Stimulated activated naive B cell treated with anti-CD40 and anti-IgM and Interleukin-4, amounts not matched to agents 10 μg/mL and 1 μg/mL and 100 μg/mL, for 72 hours (primary cell): ENCODE results near the gene TMEM109.
A peak's percentile ranks its signal among the peaks of the same experiment; 100 is the strongest.

Experiments
- ATAC-seq, 2 donors: fragments of 150-1000 bp; cut with Tn5 transposase; replicated peaks; 2 replicates each; pipeline ENCODE4 v1.10.0; 2021; ENCODE audit warnings: moderate library complexity in 1 of 2
- DNase-seq: peaks from one replicate; pipeline ENCODE4 v3.0.0; 2021
- H3K27ac Mint-ChIP-seq: one replicate; pipeline ENCODE4 v1.8.0; 2022; ENCODE audit warnings: mild to moderate bottlenecking, mixed read lengths
- H3K27me3 Mint-ChIP-seq, 2 donors: one replicate each; pipeline ENCODE4 v1.8.0; 2022; ENCODE audit warnings: mixed read lengths in 2 of 2
- H3K36me3 Mint-ChIP-seq, 2 donors: one replicate each; pipeline ENCODE4 v1.8.0; 2022; ENCODE audit warnings: mixed read lengths in 2 of 2, mild to moderate bottlenecking in 1 of 2
- H3K4me1 Mint-ChIP-seq, 2 donors: one replicate each; pipeline ENCODE4 v1.8.0; 2022; ENCODE audit warnings: mixed read lengths in 2 of 2, mild to moderate bottlenecking in 1 of 2
- H3K4me3 Mint-ChIP-seq, 2 donors: one replicate each; pipeline ENCODE4 v1.8.0; 2022; ENCODE audit warnings: mild to moderate bottlenecking in 2 of 2, mixed read lengths in 2 of 2, moderate library complexity in 1 of 2
- H3K9me3 Mint-ChIP-seq, 2 donors: one replicate each; pipeline ENCODE4 v1.8.0; 2022; ENCODE audit warnings: mixed read lengths in 2 of 2, mild to moderate bottlenecking in 1 of 2

The TMEM109 gene

DNA sequence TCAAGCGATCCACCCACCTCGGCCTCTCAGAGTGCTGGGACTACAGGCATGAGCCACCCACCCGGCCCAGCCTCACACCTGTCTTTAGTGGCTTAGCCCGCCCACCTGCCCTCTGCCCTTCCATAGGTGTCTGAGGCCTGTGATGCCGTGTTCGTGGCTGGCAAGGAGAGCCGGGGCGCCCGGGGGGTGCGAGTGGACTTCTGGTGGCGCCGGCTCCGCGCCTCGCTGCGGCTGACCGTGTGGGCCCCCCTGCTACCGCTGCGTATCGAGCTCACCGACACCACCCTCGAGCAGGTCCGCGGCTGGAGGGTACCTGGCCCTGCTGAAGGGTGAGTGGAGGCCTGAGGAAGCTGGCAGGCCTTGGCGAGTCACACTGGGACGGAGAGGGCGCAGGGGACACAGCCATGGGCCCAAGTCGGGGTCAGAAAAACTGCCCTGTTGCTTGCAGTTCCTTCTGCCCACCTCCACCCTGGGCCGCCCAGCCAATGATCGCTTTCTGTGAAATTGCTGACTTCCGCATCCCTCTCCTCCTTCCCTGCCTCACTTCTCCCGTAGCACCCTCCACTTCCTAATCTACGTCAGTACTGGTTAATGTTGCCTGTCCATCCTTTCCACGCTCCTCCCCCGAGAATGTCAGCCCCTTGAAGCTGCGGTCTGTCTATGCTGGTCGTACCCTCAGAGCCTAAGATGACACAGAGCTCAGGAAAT lies 19.6 kb downstream of the TMEM109 start:
- H3K27me3 Mint-ChIP-seq = no peaks in the 10 kb centered on the region
- H3K4me3 Mint-ChIP-seq = peak overlapping the region; percentile 48 to 65
- H3K4me1 Mint-ChIP-seq = peaks cover 37 to 73% of the 10 kb centered on the region in 2 donors
- H3K9me3 Mint-ChIP-seq = no peaks in the 10 kb centered on the region
- DNase-seq (no peak), ATAC-seq (peak in 1 of 2 donors; percentile 3)
- peaks cover 22 to 29% of the 10 kb centered on the region in 2 donors for H3K36me3 Mint-ChIP-seq
- peak overlapping the region; percentile 84 for H3K27ac Mint-ChIP-seq

DNA sequence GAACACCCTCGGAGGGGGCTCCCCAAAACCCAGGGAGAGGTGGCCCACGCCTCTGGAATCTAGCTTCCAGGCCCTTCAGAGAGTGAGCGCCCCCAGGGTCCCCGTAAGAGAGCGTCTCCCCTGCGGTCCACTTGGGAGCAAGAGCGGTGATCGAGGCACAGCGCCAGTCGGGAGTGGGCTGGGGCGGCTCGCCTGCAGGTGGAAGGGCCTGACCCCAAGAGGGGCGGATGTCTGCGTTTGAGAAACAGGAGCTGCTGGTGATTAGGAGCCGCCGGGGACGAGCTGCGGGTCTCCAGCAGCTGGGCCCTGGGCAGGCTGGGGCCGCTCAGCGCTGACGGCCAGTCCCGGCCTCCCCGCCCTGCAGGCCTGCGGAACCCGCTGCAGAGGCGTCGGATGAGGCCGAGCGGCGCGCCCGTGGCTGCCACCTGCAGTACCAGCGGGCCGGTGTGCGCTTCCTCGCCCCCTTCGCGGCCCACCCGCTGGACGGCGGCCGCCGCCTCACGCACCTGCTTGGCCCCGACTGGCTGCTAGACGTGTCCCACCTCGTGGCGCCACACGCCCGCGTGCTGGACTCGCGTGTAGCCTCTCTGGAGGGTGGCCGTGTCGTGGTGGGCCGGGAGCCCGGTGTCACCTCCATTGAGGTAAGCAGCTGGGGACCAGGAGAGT lies 20.3 kb downstream of the TMEM109 start:
- Mint-ChIP-seq H3K9me3 (no peaks in the 10 kb centered on the region), H3K36me3 (peaks cover 25 to 36% of the 10 kb centered on the region in 2 donors), H3K27ac (peak overlapping the region; percentile 95), H3K27me3 (no peaks in the 10 kb centered on the region), H3K4me1 (peaks cover 38 to 78% of the 10 kb centered on the region in 2 donors), H3K4me3 (peak overlapping the region; percentile 48 to 65)
- no peak for DNase-seq
- ATAC-seq = no peak

DNA sequence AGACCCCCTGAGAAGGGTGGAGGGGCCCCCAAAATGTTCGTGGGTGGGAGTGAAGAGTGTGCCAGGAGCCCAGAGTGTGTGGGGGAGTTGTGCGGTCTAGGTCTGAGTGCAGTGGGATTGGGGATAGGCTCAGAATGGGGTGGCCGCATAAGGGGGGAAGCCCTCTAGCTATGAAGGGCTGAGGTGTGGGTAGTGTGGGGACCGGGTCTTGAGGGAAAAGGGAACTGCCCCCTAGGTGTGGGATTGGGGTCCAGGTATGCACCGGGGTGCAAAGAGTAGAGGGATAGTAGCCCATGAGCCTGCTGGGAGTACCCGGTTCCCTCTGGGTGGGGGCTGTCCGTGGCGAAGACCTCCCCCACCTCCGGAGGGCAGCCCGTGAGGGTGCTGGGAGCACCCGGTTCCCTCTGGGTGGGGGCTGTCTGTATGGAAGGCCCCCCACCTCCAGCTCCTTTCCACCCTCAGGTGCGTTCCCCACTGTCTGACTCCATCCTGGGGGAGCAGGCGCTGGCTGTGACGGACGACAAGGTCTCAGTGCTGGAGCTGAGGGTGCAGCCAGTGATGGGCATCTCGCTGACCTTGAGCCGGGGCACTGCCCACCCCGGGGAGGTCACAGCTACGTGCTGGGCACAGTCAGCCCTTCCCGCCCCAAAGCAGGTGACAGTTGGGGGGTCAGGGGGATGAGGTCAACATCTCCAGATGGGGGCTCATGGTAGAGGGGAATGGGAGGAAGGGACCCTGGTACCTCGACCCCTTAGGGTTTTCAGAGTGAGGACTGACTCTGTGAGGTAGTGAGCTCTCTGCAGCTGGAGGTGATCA lies 21.0 kb downstream of the TMEM109 start:
- Mint-ChIP-seq H3K27ac (peak overlapping the region; percentile 95), H3K36me3 (peaks cover 26 to 41% of the 10 kb centered on the region in 2 donors), H3K9me3 (no peaks in the 10 kb centered on the region), H3K4me1 (peaks cover 35 to 72% of the 10 kb centered on the region in 2 donors), H3K4me3 (peak overlapping the region; percentile 1 to 50), H3K27me3 (no peaks in the 10 kb centered on the region)
- DNase-seq (no peak), ATAC-seq (no peak)

DNA sequence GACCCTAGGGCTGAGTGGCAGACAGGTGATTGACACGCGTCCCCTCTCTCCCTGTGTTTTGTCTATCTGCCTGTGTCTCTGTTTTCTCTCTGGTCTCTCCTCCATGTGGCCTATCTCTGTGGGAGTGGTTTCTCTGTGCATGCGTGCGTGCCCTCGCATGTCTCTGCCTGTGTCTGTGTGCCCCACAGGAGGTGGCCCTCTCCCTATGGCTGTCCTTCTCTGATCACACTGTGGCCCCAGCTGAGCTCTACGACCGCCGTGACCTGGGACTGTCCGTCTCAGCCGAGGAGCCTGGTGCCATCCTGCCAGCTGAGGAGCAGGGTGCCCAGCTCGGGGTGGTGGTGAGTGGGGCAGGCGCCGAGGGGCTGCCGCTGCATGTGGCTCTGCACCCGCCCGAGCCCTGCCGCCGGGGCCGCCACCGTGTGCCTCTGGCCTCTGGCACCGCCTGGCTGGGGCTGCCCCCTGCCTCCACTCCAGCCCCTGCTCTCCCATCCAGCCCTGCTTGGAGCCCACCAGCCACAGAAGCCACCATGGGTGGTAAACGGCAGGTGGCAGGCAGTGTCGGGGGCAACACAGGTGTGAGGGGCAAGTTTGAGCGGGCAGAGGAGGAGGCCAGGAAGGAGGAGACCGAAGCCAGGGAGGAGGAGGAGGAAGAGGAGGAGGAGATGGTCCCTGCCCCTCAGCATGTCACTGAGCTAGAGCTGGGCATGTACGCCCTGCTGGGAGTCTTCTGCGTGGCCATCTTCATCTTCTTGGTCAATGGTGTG lies 21.9 kb downstream of the TMEM109 start:
- Mint-ChIP-seq H3K4me1 (peaks cover 31 to 66% of the 10 kb centered on the region in 2 donors), H3K27me3 (no peaks in the 10 kb centered on the region), H3K9me3 (no peaks in the 10 kb centered on the region), H3K36me3 (peaks cover 33 to 47% of the 10 kb centered on the region in 2 donors), H3K27ac (peak overlapping the region; percentile 95), H3K4me3 (peak overlapping the region in 1 of 2 donors; percentile 14)
- no peak for DNase-seq
- peak in 1 of 2 donors; percentile 4 for ATAC-seq

DNA sequence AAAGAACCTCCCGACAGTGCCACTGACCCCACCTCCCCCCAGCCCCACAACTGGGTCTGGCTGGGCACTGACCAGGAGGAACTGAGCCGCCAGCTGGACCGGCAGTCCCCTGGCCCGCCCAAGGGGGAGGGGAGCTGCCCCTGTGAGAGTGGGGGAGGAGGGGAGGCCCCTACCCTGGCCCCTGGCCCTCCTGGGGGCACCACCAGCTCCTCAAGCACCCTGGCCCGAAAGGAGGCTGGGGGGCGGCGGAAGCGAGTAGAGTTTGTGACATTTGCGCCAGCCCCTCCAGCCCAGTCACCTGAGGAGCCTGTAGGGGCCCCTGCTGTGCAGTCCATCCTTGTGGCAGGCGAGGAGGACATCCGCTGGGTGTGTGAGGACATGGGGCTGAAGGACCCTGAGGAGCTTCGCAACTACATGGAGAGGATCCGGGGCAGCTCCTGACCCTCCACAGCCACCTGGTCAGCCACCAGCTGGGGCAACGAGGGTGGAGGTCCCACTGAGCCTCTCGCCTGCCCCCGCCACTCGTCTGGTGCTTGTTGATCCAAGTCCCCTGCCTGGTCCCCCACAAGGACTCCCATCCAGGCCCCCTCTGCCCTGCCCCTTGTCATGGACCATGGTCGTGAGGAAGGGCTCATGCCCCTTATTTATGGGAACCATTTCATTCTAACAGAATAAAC lies 22.6 kb downstream of the TMEM109 start:
- H3K4me3 Mint-ChIP-seq = no peak overlapping the region
- H3K36me3 Mint-ChIP-seq = peaks cover 40 to 54% of the 10 kb centered on the region in 2 donors
- peak overlapping the region; percentile 95 for H3K27ac Mint-ChIP-seq
- peaks cover 28 to 66% of the 10 kb centered on the region in 2 donors for H3K4me1 Mint-ChIP-seq
- H3K27me3 Mint-ChIP-seq = no peaks in the 10 kb centered on the region
- no peak for DNase-seq
- no peaks in the 10 kb centered on the region for H3K9me3 Mint-ChIP-seq
- ATAC-seq = no peak

DNA sequence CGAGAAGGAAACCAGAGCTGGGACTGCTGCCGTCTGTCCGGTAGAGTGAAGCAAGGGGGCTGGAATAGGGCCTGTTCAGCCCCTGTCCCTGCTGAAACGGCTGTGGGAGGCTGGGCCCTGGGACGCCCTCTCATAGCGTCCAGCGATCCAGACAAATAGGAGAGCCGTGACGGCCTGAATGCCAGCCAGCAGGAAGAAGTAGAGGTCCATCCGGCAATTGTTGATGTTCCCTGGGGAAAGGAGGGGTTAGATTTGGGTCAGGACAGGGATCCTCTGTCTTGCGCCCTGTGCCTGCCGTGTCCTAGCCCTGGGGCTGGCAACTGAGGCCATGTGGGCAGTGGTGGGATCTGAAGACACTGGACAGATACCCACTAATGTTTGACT lies 23.2 kb downstream of the TMEM109 start:
- Mint-ChIP-seq H3K4me3 (no peak overlapping the region), H3K27ac (peak overlapping the region; percentile 42), H3K9me3 (no peaks in the 10 kb centered on the region), H3K4me1 (peaks cover 27 to 66% of the 10 kb centered on the region in 2 donors), H3K27me3 (no peaks in the 10 kb centered on the region), H3K36me3 (peaks cover 45 to 59% of the 10 kb centered on the region in 2 donors)
- ATAC-seq = no peak
- no peak for DNase-seq

DNA sequence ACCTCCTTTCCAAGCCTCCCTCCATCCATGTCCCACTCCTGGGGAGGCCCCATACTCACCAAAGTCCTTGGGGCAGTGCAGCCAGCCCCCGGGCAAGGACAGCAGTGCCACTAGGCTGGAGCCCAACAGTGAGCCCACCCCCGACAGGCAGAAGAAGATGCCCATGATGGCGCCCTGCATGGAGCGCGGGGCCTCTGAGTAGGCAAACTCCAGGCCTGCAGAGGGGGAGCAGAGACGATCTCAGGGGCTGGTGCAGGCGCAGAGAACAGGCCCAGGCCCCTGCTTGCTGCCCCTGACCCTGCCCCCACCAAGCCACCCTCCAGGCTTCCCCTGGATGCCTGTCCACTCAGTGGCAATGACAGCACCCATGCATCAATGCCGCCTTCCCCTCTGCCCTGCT lies 23.9 kb downstream of the TMEM109 start:
- Mint-ChIP-seq H3K27ac (peak overlapping the region; percentile 63), H3K9me3 (no peaks in the 10 kb centered on the region), H3K4me3 (no peak overlapping the region), H3K36me3 (peaks cover 49 to 65% of the 10 kb centered on the region in 2 donors), H3K27me3 (no peaks in the 10 kb centered on the region), H3K4me1 (peaks cover 30 to 66% of the 10 kb centered on the region in 2 donors)
- DNase-seq (no peak), ATAC-seq (no peak)

DNA sequence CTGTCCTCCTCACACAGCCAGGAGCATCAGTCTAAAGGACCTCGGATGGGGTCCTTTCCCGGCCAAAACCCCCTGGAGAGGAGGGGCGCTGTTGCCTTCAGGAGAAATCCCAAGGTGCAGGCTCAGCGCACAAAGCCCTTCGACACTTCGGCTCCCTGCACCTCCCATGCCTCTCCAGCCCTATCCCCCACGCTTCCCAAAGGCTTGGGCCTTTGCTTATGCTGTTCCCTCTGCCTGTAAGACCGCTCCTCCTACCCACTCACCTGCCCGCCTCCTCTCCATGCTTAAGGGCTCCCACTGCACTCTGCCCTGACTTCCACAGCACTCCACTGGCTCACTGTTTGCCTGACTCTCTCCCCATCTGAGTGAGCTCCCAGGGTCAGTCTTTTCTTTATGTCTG lies 24.5 kb downstream of the TMEM109 start:
- peaks cover 54 to 70% of the 10 kb centered on the region in 2 donors for H3K36me3 Mint-ChIP-seq
- H3K27ac Mint-ChIP-seq = peak overlapping the region; percentile 6
- no peak overlapping the region for H3K4me3 Mint-ChIP-seq
- DNase-seq (no peak), ATAC-seq (no peak)
- no peaks in the 10 kb centered on the region for H3K9me3 Mint-ChIP-seq
- H3K27me3 Mint-ChIP-seq = no peaks in the 10 kb centered on the region
- peaks cover 35 to 66% of the 10 kb centered on the region in 2 donors for H3K4me1 Mint-ChIP-seq

DNA sequence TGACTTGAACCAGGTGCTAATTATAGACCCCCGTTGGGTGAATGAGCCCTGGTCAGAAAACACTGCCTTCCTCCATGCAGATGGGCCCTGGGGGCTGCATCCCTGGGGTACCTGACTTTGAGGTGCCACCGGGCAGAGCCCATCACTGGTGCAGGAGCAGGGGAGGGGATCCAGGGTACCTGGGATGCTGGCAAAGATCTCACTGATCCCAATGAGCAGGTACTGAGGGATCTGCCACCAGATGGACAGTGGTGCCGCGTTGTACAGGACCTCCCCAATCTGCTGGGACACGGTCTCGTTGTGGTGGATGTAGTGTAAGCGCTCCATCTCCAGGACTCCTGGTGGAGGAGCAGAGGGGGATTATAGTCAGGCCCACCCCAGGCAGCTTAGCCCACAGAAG lies 25.3 kb downstream of the TMEM109 start:
- Mint-ChIP-seq H3K36me3 (peaks cover 58 to 77% of the 10 kb centered on the region in 2 donors), H3K27ac (peak overlapping the region; percentile 20), H3K4me3 (no peak overlapping the region), H3K27me3 (no peaks in the 10 kb centered on the region), H3K9me3 (no peaks in the 10 kb centered on the region), H3K4me1 (peaks cover 35 to 66% of the 10 kb centered on the region in 2 donors)
- DNase-seq = no peak
- ATAC-seq = no peak

DNA sequence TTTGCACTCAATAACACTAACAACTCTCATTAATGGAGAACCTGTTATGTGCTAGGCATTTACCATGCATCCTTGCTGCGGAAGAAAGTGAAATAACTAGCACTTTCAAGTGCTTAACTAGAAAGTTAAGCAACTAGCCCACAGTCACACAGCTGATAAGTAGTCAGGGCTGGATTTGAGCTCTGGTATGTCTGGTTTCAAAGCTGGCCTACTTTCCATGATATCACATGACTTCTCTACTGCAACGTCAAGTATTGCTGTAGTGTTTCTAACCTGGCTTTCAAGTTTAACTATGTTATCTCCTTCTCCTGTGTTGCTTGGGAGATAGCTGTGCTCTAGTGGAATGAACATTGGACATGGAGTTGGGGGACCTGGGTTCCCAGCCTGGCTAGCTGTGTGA lies 25.9 kb downstream of the TMEM109 start:
- peaks cover 63 to 78% of the 10 kb centered on the region in 2 donors for H3K36me3 Mint-ChIP-seq
- no peak overlapping the region for H3K4me3 Mint-ChIP-seq
- DNase-seq (no peak), ATAC-seq (no peak)
- H3K27ac Mint-ChIP-seq = no peak overlapping the region
- no peaks in the 10 kb centered on the region for H3K27me3 Mint-ChIP-seq
- no peaks in the 10 kb centered on the region for H3K9me3 Mint-ChIP-seq
- peaks cover 37 to 66% of the 10 kb centered on the region in 2 donors for H3K4me1 Mint-ChIP-seq

DNA sequence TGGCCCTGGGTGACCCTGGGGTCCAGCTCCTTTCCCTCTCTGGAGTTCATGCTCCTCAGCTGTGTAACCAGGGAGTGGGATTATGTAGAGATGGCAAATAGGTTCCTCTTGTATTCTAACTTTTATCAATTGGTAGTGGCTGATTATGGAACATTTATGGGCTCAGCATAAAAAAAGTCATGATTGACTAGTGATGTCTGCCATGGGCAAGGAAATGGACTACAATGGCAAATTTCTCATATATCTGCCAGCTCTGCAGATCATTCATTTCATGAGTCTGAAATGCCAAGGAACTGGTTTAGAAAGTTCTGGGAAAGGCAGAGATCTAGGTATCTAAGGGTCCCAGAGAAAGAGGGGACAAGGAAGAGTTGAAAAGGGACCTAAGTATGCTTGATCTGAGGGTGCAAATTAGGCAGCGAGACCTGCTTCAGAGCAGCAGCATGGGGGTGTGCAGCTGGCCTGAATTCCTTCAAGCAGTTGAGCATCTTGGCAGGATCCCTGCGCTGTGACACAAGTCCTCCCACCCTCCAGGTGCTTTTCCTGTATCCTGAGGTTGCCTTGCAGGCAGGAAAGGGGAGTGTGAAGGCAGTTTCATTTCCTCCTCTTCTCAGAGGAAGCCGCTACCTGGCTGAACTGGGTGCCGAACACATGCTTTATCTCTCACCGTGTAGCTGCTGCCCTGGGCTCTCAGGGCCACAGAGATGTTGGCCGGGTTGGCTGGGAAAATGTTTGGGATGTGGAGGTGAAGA lies 27.6 kb downstream of the TMEM109 start:
- no peaks in the 10 kb centered on the region for H3K9me3 Mint-ChIP-seq
- no peak for DNase-seq
- no peak for ATAC-seq
- H3K36me3 Mint-ChIP-seq = peaks cover 73 to 88% of the 10 kb centered on the region in 2 donors
- peaks cover 48 to 72% of the 10 kb centered on the region in 2 donors for H3K4me1 Mint-ChIP-seq
- H3K4me3 Mint-ChIP-seq = no peak overlapping the region
- peak overlapping the region; percentile 20 for H3K27ac Mint-ChIP-seq
- no peaks in the 10 kb centered on the region for H3K27me3 Mint-ChIP-seq

DNA sequence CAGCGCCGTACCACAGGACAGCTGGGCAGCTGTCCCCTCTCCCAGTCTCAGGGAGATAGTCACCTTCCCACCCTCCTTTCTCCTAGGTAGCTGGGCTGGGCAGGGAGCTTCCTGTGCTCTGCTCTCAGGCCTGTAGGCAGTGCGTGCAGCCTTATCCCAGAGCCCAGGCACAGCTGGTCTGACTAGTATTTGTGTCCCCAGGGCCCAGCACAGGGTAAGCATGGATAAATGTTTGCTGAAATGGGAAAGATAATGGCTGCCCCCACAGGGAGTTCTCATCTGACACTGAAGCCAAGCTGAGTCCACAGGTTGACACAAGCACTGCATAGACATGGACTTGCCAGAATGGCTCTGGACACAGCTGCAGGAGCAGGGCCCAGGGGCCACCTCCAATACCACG lies 28.3 kb downstream of the TMEM109 start:
- Mint-ChIP-seq H3K36me3 (peaks cover 76 to 88% of the 10 kb centered on the region in 2 donors), H3K4me1 (peaks cover 50 to 79% of the 10 kb centered on the region in 2 donors), H3K9me3 (no peaks in the 10 kb centered on the region), H3K4me3 (no peak overlapping the region), H3K27ac (no peak overlapping the region), H3K27me3 (no peaks in the 10 kb centered on the region)
- DNase-seq (no peak), ATAC-seq (no peak)
